CD4-positive, alpha-beta T cell treated with Interleukin-10 for 1 hour (primary cell): ENCODE results near the gene METTL6.
A peak's percentile ranks its signal among the peaks of the same experiment; 100 is the strongest.

ENCODE experiments used
- DNase-seq: peaks from one replicate; pipeline ENCODE4 v3.0.0-alpha.2; 2020

The METTL6 gene

GRCh38 chr3:15361494-15362214 lies 65.7 kb downstream of the METTL6 start:
- peak; percentile 31 for DNase-seq

DNA sequence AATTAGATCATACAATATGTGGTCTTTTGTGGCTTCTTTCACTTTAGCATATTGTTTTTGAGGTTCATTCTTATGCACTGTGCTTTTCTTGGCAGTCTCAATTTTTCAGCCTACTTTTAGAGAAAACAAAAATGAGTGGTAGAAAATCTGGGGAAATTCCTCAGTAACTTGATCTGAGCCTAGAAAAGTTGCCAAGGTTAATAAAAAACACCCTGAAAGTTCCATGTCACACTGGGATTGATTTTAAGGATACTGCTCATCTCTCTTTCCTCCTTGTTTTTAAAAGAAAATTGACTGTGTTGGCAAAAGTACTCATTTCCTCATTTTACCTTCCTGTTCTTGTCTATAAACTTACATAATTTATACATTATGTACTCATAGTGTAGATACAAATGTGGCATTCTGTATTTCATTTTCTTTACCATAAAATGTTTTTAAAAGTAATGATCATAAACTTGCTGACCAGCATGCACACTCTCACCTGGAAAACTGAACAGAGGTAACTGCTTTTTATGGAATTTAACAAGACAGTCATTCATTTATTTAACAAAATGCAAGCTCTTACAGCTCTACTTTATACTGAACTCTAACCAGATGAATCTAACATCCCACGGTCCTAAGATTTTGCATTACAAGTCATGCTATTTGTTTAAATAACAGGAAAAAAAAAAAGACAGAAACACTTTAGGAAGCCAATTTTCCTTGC lies 66.4 kb downstream of the METTL6 start:
- DNase-seq = no peak
